HCEC 1CT (cell line): ENCODE results near the gene IFRD2.

Experiments used
- DNase-seq: peaks from one replicate; pipeline ENCODE4 v3.0.0-alpha.2; 2017

IFRD2 gene, protein sequence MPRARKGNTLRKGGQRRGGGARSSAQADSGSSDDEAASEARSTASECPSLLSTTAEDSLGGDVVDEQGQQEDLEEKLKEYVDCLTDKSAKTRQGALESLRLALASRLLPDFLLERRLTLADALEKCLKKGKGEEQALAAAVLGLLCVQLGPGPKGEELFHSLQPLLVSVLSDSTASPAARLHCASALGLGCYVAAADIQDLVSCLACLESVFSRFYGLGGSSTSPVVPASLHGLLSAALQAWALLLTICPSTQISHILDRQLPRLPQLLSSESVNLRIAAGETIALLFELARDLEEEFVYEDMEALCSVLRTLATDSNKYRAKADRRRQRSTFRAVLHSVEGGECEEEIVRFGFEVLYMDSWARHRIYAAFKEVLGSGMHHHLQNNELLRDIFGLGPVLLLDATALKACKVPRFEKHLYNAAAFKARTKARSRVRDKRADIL

DNA sequence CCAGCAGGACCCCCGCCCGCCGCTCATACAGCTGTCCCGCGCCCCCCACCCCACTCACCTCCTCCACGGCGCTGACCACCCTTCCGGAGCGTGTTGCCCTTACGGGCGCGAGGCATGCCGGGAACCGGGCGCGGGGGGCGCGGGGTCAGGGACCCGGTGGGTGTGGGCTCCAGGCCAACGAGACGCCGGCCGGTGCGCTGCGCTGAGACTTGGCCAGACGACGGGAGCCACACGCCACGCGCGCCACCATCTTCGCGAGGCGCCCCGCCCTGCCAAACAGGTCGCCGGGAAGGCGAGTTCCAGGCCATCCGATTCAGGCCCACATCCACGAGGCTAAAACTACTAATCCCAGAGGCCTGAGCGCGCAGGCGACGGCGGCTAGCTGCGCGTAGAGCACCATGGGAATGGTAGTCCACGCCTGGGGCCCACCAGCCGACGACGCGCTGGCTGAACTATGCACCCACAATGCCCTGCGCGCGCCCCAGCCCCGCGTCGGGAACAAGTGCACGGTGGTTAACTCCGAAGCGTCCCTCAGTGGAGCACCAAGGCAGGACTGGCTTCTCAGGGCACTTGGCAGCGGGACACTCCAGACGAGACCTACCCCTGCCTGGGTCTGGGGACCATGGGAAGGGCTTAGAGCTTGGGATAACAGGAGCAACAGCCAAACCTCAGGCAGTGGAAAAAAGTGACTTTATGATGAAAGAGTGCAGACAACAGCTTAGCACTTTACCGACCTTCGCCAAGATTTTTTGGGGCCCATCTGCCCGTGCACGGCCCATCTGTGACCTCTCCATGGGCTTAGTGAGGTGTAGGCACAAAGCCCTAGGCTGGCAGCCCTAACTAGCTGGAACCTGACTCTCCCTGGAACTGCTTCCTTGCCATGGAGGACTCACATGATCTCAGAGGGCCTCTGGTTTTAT is at the start of gene IFRD2:
Gene IFRD2 (minus strand): TSS at position 271 of the 920 bp plus-strand sequence. CDS start 155 bp downstream, at position 116.
- DNase-seq: peak; percentile 99

DNA sequence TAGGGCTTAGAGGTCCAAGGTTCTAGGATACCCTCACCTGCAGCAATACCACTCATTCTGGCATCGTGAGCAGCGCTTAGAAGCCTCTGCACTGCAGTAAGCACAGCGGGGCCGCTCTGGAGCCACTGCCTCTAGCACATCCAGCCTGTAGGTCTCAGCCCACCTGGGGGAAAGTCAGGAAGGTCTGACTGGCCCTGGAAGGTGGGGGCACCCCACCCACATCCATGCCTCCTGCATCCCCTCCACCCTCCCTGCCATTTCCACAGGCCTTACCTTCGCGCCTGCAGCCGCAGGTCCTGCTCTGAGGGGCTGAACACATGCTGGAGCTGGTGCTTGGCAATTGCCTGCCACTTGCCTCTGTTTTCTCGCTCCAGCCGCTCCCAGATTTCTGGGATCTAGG is 49.3 kb upstream of the IFRD2 start:
- DNase-seq: no peak

DNA sequence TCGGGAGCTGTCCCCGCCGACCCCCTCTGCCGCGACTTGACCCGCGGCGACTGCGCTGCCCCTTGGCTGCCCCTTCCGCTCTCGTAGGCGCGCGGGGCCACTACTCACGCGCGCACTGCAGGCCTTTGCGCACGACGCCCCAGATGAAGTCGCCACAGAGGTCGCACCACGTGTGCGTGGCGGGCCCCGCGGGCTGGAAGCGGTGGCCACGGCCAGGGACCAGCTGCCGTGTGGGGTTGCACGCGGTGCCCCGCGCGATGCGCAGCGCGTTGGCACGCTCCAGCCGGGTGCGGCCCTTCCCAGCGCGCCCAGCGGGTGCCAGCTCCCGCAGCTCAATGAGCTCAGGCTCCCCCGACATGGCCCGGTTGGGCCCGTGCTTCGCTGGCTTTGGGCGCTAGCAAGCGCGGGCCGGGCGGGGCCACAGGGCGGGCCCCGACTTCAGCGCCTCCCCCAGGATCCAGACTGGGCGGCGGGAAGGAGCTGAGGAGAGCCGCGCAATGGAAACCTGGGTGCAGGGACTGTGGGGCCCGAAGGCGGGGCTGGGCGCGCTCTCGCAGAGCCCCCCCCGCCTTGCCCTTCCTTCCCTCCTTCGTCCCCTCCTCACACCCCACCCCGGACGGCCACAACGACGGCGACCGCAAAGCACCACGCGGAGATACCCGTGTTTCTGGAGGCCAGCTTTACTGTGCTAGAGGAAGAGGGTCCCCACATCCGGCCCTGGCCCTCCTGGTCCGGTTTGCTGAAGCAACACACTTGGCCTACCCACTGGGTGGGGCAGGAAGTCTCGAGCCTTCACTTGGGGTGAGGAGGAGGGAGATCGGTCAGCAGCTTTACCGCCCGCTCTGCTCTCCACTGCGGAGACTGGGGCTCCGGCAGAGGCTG is 48.5 kb upstream of the IFRD2 start, which contains the start of gene RASSF1:
Gene RASSF1 (minus strand): TSS at position 389 of the 882 bp plus-strand sequence. CDS start 31 bp downstream, at position 358.
- DNase-seq: peak; percentile 82

DNA sequence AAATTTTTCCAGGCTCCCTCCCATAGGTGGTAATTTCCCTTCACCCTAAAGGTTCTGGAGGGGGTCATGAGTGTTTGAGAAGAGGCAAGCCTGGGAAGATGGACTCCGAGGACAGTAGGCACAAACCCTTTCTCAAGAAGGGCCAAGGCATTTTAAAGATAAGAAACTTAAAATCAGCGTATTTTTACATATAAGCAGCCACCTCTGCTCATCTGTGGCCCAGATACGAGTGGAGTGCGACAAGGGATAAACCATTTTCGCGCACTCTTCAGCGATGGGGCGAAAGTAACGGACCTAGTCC is 47.9 kb upstream of the IFRD2 start:
- no peak for DNase-seq

DNA sequence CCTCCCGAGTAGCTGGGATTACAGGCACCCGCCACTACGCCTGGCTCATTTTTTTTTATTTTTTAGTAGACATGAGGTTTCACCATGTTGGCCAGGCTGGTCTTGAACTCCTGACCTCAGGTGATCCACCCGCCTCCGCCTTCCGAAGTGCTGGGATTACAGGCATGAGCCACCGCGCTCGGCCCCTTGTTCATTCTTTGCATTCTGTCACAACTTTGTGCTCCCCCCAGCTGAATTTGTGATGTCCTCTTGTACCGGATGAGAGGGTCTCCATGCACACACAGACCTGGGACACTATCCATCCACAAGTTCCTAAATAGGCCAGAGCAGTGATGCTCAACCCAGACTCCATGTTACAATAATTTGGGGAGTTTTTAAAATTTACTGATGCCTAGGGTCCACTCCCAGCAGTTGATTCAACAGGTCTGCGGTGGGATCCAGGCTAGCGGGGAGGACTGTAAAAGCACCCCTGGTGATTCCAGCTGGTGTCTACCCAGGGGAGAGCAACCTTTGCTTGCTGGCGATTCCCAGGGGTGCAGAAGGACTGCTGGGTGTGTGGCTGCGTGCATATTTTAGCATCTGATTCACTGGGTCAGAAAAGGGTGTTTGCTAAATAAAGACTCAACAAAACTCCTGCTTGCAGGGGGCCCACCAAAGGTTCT is 47.4 kb upstream of the IFRD2 start:
- peak; percentile 75 for DNase-seq

DNA sequence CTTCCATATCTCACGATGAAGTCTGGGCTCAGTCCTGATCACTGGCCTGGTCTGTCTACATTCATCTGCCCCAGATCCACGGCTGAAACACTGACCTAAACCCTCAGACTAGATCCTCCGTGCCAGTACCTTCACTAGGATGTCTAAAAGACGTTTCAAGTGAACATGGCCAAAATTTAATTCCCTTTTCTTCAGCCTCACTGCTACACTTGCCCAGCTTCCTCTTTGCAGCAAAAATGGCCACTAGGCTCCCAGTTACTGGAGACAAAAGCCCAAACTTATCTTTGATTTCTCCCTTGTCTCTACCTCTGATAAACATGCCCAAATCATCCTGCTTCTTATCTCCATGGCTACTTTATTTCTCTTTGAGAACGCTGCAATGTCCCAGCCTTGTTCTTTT is 46.7 kb upstream of the IFRD2 start:
- no peak for DNase-seq

DNA sequence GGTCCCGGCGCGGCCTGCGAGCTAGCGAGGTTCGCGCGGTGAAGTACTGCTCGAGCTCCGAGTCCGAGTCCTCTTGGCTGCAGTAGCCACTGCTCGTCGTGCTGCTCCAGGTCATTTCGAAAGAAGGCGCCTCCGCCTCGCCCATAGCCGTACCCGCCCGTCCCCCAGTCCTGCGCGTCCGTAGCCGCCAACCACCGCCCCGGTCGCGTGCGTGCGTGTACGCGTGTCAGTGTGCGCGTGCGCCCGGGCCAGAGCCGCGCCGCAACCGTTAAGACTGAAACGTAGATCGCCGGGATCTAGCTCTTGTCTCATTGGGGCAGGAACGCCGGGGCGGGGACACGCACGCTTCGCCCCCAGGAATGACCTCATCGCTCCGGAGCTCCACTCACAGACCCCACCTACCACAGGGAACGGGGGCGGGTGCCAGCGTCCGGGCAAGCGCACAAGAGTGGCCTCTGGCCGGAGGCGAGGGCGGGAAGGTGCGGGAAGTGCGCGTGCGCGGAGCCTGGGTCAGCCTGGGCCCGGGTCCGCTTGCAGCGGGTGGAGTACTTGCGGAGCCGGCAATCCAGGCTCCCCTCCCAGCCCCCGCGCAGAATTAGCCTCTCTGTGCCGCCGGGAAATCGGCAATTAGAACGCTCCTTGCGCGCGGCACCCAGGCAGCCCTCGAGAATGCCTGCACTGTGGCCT is 45.1 kb upstream of the IFRD2 start:
- peak; percentile 100 for DNase-seq

DNA sequence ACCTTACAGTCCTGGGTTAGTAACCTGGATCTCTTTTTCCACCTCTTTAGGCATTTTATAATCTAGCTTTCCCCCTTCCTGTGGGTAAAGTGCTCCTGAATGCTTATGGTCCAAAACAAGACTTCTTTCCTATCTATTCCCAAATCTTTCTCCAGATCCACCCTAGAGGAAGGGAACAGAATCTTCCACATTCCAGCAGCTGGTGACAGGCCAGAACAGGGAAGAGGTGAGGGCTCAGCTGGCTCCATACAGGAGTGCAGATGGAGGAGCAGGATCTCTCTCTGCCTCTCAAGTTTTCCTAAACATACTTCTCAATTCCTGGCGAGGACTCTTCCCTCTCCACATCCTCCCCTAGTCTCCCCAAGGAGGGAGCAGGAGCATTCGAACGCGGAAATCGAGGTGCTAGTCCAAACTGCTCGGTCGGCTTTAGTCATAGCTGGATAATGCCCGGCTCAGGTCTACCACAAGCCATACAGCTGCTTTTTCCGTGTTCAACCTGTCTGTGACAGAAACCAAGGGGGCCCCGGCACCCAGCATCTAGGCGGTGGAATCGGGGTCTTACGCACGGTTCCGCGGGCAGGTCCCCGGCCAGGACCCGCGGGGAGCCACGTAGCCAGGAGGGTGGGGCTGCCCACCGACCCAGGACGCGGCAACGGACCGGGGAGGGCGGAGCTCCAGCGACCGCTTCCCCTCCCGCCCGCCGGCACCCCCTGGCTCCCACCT is 44.4 kb upstream of the IFRD2 start:
- DNase-seq: peak; percentile 39

DNA sequence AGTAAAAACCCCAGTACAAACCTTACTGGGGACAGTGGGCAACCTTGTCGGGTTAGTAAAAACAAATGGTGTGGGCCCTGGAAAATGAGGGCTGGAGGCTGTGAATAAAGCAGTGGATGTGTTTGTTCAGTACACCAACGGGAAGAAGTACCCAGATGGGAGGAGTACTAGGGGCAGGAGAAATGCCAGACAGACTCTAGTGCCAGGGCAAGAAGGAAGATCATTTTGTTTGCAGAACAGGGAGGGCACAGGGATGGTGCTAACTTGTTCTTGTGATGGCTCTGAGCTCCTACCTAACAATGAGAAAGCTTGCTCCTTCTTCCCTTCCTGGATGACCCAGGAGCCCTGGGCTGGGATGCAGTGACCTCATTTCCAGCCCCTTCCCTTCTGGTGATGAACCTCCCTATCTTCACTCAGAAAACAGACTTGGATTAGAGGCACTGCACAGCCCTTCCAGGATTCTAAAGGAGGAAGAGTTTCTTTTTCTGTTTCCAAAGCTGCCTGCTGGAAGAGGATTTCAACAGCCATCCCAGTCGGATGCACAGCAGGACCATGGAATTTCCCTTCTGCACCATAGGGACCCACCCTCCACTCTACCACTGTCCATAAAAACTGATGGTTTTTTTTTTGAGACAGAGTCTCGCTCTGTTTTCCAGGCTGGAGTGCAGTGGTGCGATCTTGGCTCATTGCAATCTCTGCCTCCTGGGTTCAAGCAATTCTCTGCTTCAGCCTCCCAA is 42.3 kb upstream of the IFRD2 start:
- no peak for DNase-seq

DNA sequence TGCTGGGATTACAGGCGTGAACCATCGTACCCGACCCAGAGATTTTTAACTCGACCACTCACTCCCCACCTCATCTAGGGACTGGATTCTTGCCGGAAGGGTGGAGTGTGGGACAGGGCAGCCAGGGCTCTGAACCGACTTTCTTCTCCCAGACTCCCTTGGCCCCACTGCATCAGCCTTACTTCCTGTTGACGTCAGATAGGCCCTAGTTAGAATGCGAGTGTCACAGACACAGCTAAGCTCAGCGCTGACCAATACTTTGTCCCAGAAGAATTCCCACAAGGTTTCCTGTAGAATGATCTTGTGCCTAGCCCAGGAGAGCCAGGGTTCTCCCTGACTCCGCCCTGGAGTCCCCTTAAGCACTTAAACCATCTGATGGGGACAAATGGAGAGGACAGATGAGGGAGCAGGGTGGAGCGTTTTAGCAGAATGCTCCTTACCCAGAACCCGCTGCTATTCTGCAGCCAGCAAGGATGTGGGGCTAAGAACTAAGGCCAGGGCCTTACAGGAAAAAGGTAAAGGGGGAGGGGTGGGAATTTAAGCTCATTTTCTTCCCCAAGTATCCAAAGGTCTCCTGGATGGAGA is 41.6 kb upstream of the IFRD2 start:
- no peak for DNase-seq

DNA sequence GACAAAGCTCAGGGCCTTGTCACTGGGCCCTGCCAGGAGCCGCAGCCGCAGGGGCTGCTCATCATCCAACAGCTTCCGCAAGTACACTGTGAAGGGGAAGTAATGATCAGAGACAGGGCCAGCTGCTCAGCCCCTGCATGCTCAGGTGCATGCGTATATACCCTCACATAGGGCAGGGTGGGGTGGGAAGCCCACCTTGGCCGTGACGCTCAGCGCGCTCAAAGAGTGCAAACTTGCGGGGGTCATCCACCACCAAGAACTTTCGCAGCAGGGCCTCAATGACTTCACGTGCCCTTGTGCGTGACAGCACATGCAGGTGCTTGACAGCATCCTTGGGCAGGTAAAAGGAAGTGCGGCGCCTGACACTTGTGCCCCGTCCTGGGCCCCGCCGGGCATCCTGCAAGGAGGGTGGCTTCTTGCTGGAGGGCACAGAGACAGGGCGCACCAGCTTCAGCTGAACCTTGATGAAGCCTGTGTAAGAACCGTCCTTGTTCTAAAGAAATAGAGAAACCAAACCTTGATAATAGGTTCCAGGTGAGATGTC is 39.2 kb upstream of the IFRD2 start:
- DNase-seq: no peak

DNA sequence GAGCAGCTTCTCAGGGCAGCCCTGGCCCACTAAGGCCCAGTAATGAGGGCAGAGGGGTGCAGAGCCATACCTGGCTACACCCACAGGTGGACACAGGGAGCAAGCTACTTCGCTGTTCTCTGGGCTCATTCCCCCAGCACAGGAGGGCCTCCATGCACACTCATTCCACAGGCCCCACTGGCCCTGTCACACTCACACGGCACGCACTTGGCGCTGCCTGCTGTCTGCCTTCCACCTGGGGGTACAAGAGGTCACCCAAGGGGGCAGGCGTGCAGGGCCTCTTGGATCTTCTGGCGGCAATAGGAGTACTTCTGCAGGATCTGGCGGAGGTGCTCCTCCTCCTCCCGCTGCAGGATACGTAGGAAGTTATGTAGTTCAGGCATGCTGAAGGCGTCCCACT is 38.1 kb upstream of the IFRD2 start:
- no peak for DNase-seq

DNA sequence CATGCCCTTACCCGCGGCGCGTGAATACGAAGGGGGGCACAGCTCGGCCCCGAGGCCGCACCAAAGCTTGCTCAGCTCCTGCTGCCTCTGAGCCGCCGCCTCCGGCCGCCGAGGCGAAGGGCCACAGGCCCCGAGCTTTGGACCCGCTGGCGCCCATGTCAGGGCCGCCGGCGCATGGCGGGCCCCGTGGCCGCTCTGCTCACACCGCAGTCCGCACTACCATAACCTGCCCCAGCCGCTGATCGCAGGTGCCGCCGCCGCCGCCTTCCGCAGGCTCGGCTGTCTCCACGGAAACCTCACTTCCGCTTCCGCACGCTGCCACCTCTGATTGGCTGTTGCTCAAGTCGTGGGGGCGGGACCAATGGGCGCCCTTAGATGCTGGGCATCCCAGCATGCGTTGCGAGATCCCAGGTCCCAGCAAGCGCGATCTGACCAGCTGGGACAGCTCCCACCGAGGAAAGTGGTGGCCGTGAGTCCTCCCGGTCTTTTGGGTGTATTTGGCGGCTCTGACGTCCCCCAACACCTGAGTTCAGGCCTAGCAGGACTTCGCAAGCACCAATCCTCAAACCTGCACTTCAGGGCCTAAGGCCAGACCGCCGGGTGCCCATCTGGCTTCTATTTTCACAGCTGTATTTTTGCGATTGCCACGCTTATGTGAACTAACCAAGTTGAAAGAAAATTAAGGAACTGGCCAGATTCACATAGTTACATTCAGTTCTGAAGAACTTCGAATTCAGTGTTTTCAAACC is 35.9 kb upstream of the IFRD2 start, which contains the start of gene TUSC2:
Gene TUSC2 (minus strand): TSS at position 281 of the 749 bp plus-strand sequence. CDS start 124 bp downstream, at position 157.
- DNase-seq: peak; percentile 94

DNA sequence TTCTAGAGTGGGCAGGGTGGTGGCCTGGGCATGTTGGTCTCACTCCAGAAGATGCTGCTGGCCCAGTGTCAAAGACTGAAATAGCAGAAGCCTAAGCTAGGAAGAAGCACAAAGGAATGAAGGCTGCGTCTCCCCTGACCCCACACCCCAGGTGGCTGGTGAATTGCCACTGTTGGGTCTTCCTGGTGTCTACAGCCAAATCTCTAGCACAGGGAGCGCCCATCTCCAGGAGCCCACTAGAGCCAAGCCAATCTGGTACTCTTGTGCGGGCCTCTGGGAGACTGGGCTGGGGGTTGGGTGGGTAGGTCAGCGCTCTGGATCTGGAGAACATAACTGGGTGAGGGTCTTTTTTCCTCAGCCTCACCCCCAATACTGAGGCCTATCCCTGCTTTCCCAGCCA is 34.9 kb upstream of the IFRD2 start:
- DNase-seq: no peak

DNA sequence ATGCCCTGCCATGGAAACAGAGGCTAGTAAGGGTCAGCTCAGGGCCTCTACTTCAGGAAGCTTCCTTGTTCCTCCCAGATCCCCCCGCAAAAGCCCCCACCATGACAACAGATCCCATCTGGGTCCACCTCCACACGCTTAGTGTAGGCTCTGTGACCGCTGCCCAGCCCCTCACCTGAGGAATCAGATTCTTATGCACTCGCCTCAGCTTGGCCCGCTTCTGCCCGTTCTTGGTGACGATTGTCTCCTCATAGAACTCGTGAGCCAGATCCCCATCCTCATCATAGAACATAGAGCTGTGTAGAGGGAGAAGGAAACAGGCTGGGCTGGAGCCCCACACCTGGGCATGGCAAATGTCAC is 33.9 kb upstream of the IFRD2 start:
- no peak for DNase-seq

DNA sequence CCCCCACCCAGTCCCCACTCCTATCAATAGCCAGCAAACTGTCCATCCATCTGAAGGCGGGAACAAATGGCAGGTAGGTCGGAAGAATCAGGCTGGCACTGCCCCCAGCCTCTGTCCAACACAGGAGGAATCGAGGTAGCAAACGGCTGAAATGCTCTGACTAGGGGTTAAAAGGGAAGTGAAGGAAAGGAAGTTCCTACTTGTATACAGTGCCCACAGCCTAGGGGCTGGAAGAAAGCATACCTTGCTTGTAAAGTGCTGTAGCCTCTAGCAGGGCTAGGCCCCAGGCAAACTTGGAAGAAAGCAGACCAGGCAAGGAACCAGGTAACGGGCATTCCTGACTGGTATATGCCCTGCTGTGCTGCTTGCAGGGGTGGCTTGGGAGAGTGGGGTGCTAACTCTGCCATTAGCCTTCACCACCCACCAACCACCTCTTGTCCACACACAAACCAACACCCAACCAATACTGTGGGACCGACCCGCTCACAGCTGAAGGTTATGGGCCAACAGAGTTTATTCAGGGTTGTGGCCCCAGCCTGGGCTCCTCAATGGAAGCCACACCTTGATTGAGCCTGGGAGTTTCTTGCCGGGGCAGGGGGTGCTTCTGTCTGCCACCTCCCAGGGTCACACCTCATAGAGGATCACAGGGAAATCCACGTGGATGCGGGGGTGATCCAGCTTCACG is 33.4 kb upstream of the IFRD2 start:
- DNase-seq: no peak

DNA sequence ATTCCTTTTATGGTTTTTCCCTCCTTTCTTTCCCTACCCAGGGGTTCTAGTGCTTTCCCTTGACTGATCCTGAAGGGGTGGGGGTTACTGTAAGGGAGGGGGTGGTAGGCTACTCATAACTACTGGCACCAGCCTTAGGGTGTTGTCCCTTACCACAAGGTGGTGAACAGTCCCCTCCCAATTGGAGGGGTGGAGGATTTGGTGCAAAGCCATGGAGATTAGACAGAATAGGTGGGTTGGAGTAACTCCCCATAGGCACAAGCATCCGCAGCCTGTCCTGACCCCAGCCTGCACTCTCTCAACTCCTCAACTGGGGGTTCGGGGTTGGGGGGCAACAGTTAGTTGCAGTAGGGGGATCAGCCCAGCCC is 32.9 kb upstream of the IFRD2 start:
- no peak for DNase-seq
